ENCODE measurements around the gene CRELD2.

GRCh38 chr22:49966041-49966773 lies 47.8 kb downstream of the CRELD2 start:
- TF ChIP-seq CTCF (IDR thresholded peaks at IDR 0.05; ENCODE audit: poor library complexity, severe bottlenecking) (no peak), EZH2 (IDR thresholded peaks at IDR 0.05; ENCODE audit: borderline replicate concordance, insufficient read depth, low read length, poor library complexity, severe bottlenecking) (no peak), REST (IDR thresholded peaks at IDR 0.05; ENCODE audit: borderline replicate concordance) (no peak), EP300 (conservative IDR thresholded peaks at IDR 0.05; ENCODE audit: poor library complexity, severe bottlenecking) (no peak), SMC3 (conservative IDR thresholded peaks at IDR 0.05; ENCODE audit: poor library complexity) (no peak), POLR2AphosphoS5 (IDR thresholded peaks at IDR 0.05) (no peak)

All from neural cell (in vitro differentiated cells).